HG03139 (cell line): ENCODE measurements around the gene HCN3.
"Not testable (repeated sequence)": the region's sequence is repeated elsewhere in the genome, so short reads cannot be mapped to it uniquely, and the experiment has no call there.

Source experiments
- ATAC-seq: cut with Tn5 transposase; IDR thresholded peaks from one replicate; pipeline ENCODE4 v1.9.1; 2021; ENCODE audit not compliant: unreplicated experiment

The HCN3 gene

DNA sequence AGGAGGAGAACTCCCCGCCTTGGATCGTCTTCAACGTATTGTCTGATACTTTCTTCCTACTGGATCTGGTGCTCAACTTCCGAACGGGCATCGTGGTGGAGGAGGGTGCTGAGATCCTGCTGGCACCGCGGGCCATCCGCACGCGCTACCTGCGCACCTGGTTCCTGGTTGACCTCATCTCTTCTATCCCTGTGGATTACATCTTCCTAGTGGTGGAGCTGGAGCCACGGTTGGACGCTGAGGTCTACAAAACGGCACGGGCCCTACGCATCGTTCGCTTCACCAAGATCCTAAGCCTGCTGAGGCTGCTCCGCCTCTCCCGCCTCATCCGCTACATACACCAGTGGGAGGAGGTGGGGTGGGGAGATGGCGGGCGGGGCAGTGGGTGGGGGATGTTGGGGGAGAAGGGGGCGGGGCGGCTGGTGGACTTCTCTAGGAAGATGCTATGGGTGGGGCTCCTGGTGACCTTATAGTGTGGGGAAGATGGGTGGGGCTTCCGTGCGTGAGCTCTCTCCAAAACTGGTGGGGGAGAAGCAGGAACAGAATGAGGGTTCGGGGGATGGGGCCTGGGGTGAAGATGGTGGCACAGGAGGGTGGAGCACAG is 5.3 kb downstream of the HCN3 start:
- no peak for ATAC-seq

DNA sequence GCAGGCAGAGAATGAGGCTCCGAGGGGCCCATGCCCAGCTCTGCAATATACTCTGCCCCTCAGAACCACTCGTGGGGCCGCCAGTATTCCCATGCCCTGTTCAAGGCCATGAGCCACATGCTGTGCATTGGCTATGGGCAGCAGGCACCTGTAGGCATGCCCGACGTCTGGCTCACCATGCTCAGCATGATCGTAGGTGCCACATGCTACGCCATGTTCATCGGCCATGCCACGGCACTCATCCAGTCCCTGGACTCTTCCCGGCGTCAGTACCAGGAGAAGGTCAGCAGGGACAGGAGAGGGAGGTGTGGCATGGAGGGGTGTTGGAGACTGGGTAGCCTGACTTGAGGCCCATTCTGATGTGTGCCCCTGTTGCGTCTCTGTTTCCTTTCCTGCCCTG is 7.2 kb downstream of the HCN3 start:
- no peak for ATAC-seq

GRCh38 chr1:155285063-155285462 is 7.8 kb downstream of the HCN3 start:
- ATAC-seq: no peak

- no peak for ATAC-seq
Observed at GRCh38 chr1:155285631-155286044, 8.4 kb downstream of the HCN3 start.

GRCh38 chr1:155286544-155286943 is 9.3 kb downstream of the HCN3 start:
- ATAC-seq: no peak

DNA sequence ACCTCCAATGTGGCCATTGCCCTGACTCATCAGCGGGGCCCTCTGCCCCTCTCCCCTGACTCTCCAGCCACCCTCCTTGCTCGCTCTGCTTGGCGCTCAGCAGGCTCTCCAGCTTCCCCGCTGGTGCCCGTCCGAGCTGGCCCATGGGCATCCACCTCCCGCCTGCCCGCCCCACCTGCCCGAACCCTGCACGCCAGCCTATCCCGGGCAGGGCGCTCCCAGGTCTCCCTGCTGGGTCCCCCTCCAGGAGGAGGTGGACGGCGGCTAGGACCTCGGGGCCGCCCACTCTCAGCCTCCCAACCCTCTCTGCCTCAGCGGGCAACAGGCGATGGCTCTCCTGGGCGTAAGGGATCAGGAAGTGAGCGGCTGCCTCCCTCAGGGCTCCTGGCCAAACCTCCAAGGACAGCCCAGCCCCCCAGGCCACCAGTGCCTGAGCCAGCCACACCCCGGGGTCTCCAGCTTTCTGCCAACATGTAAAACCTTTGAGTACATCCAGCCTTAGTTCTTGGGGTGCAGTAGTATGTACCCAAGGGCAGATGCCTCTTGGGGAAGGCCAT is 10.8 kb downstream of the HCN3 start:
- ATAC-seq: no peak

DNA sequence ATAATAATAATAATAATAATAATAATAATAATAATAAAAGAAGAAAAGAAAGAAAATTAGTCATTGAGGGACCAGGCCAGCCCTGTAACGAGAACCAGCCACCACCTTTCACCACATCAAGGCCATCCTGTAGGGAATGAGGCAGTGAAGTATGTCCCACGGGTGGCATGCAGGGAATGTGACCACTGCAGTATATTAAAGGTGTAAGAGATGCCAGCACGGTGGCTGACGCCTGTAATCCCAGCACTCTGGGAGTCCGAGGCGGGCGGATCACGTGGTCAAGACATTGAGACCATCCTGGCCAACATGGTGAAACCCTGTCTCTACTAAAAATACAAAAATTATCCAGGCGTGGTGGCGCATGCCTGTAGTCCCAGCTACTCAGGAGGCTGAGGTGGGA is 13.7 kb downstream of the HCN3 start:
- not testable (repeated sequence) for ATAC-seq

DNA sequence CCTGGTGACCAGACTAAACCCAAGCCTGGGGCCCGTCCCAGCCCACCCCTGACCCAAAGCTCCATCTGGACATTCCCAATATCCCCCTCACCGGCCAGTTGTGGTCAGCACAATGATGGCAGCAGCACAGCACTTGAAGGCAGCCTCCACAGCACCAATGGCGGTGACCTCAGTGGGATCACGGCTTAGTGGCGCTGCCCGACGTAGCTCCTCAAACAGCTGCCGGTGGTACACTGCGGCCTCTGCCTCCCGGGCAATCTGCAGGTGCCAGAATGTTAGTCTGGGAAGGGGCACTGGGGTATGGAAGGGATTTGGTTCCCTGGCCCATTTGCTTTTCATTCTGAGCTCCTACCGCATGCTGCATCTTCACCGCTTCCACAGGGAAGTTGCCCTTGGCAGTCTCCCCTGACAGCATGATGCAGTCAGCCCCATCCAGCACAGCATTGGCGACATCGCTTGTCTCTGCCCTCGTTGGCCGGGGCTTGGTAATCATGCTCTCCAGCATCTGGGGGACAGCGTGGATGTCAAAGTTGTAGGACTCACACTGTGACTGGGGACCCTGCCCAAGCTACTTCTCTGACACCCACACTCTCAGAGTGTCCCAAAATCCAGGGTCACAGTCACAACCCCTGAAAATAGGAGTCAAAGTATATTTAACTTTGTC is 16.0 kb downstream of the HCN3 start:
- no peak for ATAC-seq

- no peak for ATAC-seq
Observed at GRCh38 chr1:155294520-155295182, 17.4 kb downstream of the HCN3 start.

GRCh38 chr1:155295183-155295941 is 18.1 kb downstream of the HCN3 start:
- ATAC-seq: no peak

- ATAC-seq: no peak
Observed at GRCh38 chr1:155295942-155296267, 18.6 kb downstream of the HCN3 start.

- no peak for ATAC-seq
Observed at GRCh38 chr1:155296661-155297060, 19.4 kb downstream of the HCN3 start.

- no peak for ATAC-seq
Observed at GRCh38 chr1:155297384-155297783, 20.1 kb downstream of the HCN3 start.

DNA sequence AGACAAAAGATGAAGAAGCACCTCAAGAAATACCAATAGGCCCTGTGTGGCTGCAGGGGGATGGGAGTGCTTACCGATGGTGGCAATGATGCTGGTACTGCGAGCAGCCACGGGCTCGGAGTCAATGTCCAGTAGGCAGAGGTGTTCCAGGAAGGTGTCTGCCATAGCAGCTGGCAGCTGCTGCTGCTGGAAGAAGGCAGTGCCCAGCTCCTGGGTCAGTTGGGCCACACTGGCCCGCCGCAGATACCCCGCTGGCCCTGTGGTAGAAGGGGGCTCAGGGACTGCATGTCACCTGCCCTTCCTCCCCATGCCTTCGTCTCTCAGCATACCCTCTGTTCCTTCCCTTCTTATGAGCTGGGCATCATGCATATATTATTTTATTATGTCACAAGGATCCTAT is 22.8 kb downstream of the HCN3 start:
- no peak for ATAC-seq

DNA sequence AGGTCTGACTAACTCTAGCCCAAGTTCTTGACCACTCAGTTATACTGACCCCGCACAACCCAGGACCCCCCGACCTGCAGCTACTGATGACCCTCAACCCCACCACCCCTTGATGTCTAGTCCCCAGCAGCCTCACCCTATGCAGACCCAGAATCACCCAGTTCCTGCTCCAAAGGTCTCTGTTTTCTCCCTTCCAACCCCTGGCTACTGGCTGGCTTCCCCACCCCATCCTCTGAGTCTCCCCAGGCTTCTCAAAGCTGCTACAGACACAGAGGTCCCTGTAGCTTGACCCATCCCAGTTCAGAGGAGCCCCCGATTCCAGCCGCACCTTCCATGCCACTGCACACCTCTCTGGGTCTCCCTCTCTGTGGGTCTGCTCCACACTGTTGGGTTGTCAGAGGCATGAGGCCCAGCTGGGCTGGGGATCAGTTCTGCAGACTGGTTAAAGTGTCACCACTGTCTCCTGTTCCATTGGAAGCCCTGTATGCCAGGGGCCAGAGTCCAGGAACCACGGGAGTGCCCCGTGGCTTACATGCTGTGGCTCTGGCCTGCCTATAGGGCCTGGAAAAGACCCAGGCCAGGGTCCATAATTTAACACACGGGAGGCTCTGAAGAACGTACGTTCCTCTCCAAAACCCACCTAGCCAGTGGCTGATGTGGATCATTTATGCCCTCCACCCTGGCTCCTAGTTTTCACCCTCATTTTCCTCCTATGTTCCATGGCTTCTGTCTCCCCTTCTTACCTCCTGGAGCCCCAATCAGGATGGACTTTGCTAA is 23.5 kb downstream of the HCN3 start:
- no peak for ATAC-seq

- no peak for ATAC-seq
Observed at GRCh38 chr1:155301342-155301841, 24.1 kb downstream of the HCN3 start, which contains the start of gene PKLR. PKLR (minus strand) TSS chr1:155301438; CDS start chr1:155301395, 43 bp downstream.

- no peak for ATAC-seq
Observed at GRCh38 chr1:155304558-155305063, 27.3 kb downstream of the HCN3 start.

DNA sequence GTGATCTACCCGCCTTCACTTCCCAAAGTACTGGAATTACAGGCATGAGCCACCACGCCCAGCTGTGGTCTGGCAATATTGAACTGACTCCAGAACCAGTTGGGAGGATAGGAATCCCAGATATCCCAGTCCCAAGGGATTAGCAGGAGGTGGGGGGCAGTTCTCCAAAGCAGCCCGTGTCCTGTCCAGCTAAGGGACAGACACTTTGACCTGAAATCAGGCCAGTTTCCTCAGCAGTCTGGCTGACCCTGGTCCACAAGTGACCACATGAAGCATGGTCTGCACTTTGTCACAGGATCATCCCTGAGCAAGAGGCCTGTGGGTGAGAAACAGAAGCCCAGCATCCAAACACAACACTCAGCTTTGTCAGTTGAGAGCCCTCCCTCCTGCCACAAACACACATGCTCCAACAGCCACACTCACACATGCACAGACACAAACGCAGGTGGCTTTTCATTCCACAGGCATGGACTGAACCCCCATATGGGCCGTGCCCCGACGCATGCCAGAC is 28.7 kb downstream of the HCN3 start:
- ATAC-seq: no peak

GRCh38 chr1:155307247-155307740 is 30.0 kb downstream of the HCN3 start:
- no peak for ATAC-seq
